HG03025 (cell line): ENCODE data around the gene EYS.
"Not testable (repeated sequence)": the region's sequence is repeated elsewhere in the genome, so short reads cannot be mapped to it uniquely, and the experiment has no call there.

Source experiments
- ATAC-seq: cut with Tn5 transposase; IDR thresholded peaks from one replicate; pipeline ENCODE4 v1.9.1; 2021; ENCODE audit warnings: mild to moderate bottlenecking, moderate library complexity; ENCODE audit not compliant: unreplicated experiment, low FRiP score

Gene EYS

DNA sequence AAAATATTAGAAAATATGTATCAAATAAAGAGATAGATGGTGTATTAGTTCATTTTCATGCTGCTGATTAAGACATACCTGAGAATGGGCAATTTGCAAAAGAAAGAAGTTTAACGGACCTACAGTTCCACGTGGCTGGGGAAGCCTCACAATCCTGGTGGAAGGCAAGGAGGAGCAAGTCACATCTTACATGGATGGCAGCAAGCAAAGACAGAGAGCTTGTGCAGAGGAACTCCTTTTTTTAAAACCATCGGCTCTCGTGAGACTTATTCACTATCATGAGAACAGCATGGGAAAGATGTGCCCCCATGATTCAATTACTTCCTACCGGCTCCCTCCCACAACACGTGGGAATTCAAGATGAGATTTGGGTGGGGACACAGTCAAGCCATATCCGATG lies 223.4 kb downstream of the EYS start:
- not testable (repeated sequence) for ATAC-seq

DNA sequence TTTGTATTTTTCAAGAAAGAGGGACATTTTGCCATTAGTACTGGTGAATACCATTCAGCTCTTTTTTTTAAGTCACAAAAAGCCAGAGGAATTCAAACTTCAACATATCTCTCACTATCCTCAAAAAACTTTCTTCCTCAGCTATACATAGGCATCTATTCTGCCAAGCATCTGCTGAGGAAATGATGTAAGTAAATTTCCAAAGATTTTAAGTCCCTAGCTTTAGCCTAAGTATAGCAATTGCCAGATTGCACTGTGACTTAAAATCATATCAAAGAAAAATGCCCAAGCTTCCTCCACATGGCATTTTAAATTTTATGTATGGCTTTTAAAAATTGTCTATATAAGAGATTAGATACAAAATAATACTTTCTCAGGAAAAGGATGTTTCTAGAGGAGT lies 237.4 kb downstream of the EYS start:
- no peak for ATAC-seq

DNA sequence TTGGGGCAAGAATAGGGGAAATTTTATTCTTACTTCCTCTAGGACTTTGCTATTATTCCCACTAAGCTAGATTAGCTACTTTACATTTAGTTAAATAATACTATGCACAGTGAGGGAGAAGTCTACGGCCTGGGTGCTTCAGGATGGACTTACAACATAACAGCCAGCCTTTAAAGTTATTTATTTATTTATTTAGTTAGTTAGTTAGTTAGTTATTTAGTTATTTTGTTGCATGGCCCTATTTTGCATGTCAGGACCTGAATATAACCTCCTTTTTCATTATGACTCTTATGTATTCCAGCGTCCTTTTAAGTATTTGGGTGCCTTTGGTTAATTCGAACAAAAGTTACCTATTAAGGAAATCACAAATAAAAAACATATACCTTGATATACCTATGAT lies 238.7 kb downstream of the EYS start:
- ATAC-seq: no peak

DNA sequence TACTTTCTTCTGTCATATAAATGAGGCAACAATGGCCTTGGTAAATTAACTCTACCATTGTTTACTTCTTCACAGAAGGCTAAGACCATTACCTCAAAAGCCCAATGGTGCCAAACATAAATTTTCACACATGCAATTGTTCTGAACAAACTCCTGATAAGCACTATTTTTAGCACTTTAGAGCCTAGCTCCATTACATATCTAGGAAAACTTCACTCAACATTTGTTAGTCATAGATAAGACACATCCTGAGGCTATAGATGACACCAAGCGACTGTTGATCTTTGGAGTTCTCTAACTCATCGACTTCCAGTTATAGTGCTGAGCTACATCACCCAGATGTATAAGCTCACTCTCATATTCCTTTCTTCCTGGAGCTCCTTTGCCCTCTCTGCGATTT lies 245.9 kb downstream of the EYS start:
- ATAC-seq: no peak

DNA sequence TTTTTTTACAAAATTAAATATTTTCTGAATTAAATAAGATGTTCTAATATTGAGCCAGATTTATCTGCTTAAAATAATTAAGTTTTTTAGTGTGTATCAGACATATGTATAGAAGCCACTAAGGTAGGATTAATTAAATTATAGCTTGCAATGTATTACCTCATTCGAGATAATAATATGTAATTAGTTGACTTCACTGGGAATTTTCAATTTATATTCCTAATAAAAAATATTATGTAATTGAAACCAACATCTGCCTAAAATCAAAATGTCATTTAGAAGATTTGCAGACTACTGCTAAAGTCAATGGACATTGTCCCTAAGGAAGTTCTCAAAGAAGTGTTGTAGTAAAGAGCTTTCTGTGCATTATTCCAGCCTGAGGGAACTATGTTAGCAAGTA lies 254.7 kb downstream of the EYS start:
- ATAC-seq: no peak

DNA sequence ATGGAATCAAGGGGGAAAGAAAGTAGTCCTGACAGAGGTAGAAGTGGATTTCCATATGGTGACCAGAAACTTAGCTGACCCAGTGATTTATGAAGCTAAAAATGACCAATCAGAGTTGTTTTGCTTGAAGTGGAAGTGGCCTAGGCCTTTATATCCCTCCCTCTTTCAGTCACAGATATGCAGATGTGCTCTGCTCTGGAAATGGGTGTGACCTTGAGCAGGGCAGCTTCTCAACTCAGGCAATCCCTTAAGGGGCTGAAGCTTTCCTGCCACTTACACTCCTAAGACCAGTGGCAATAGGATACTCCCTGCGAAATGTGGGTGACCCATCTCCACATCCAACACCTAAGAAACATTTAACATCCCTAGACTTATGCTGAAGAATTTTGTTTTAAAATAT lies 256.6 kb downstream of the EYS start:
- no peak for ATAC-seq

DNA sequence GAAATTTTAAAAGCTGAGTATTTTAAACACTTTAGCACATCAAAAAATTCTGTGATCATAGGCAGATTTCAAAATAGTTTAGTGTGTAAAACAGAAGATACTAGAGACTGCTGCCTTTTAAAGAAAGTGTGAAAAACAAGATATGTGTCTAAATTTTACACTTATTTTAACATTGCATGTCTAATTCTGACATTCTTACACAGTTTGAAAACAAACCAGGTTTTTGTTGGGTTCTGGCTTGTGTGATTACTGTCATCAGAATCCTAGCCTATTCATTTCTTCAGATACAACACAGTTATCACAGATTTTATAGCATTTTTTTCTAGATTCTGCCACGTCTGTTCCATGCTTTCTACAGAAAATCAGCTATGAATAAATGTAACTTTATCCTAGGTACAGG lies 257.1 kb downstream of the EYS start:
- no peak for ATAC-seq

DNA sequence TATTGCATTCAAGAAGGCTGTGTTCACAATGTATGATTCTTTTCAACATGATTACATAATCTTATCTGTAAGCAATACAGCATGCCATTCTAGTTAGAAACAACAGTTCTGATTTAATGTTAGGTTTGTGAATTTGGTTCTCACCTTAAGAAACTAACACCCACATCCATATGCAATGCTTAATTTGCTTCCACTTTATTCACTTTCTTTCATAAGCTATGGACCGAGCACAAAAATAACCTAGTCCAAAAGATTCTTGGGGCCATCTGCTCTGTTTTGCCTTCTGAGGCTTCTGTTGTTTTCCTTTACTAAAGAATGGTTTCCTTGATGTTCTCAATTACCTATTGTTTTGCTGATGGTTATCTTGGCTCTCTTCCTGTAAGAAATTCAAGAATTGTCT lies 258.2 kb downstream of the EYS start:
- ATAC-seq: no peak

DNA sequence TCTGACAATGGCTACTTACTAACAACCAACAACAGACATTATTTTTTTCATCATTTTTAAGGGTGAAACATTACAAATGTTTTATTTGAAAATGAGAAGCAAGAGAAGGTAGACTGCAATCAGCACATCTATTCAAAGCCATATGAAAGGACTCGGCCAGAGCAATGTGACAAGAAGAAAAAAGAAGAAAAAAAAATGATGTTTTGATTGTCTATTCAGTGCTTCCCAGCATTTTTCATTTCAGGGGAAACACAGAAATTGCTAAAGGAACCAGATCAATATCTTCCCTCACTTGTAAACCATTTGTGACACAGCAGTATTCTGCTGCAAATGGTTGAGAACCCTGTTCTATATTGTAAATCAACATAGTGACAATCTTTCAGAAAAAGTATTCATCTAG lies 270.7 kb downstream of the EYS start:
- no peak for ATAC-seq

DNA sequence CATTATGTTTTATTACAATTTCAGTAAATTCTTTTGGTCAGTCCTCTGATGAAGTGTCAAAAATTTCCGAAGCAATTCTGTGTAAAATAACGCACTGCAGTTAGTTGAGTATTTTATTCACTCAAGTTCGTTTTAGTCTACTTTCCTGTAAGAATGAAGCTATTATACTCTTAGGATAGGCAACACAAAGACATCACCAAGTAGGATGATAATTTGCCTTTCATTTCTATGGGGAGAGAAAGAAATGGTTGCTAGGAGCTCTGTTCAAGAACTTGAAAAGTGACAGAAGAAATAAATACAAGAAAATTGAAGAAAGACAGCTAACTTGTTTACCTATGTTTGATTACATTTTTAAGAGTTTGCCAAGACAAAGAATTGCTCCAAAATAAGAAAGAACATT lies 290.4 kb downstream of the EYS start:
- no peak for ATAC-seq

DNA sequence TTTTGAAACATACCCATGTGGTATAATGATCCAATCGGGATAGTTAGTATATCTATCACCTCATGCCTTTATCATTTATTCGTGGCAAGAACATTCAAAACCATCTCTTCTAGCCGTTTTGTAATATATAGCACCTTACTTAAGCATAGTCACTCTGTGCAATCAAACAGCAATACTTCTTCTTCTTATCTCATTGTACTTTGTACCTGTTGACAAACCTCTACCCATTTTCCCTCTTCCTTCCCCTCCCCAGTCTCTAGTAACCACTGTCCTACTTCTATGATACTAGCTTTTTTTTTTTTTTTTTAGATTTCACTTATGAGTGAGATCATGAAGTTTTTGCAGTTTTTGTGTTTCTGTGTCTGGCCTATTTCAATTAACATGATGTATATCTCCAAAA lies 296.7 kb downstream of the EYS start:
- ATAC-seq: no peak

DNA sequence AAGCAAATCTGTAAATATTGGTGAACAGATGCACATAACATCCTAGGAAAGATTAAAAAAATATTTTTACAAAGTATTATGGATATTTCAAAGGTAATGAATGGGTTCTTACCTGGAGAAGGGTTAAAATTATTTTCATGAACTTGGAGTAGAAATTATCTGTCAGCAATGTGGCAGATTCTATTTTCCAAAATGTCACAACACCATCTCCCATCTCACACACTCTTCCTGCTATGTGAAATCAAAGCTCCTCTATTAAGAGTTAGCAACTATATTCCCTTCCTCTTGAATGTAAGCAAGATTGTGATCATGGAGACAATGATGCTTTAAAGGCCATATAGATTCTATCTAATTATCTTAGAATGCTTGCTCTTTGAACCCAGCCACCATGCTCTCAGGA lies 304.5 kb downstream of the EYS start:
- ATAC-seq: no peak

DNA sequence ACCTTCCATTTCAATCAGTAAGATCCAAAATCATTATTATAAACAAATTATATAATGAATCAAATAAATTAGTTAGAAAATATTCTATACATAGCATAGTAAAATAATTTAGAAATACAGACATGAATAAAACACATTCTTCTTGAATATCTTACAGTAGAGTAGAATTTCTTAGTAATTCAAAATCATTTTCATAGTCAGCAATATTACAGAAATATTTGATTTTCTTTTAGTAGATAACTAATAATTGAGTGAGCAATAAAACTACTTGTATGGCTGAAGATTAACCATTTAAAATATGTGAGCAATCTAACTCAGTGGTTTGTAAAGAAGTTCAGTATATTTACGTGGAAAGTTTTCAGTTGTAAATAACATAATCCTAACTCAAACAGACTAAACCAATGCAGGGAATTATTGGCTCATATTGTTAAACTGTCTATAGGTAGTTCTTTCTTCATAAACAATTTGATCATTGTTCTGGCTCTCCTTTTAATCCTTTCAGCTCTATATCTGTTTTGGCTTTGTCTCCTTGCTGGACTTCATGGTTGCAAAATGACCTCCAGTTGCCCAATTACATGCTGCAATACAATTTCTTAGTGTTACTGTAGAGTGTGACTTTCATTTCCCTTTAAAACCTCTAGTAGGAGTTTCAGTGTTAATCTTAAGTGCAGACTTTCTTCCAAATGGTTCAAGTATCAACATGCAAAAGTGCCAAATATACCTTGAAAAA lies 307.5 kb downstream of the EYS start:
- no peak for ATAC-seq

DNA sequence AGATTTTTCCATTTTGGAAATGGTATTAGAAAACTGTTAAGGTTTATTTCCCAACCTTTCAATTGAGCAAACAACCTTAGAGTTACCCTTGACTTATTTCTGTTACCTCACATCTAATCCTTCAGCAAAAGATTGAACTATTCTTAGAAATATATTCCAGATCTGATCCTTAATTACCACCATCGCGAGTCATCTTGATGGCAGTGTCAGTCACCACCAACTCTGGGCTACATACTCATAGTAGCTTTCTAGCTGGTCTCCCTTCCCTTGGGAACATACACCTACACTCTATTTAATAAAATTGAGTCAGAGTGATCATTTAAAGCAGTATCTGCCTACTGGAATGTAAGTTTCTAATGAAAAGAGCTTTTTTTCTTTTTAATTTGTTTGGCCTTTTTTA lies 308.2 kb downstream of the EYS start:
- no peak for ATAC-seq

DNA sequence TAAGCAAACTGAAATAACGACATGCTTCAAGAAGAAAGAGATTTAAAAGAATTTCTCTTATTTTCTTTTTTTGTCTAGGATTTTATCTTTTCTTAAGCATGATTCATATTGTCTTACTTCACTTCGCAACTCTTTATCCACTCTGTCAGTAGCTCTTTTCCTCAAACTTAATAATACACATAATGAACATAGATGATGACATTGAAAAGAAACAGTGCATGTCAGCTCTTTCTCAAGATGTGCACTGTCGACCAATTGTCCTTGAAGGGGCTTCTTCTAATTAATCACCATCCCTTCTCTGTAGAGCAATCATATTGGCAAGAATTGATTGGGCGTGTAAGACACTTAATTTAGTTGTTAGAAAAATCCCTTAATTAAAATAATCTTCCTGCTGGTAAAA lies 356.5 kb downstream of the EYS start:
- ATAC-seq: no peak

DNA sequence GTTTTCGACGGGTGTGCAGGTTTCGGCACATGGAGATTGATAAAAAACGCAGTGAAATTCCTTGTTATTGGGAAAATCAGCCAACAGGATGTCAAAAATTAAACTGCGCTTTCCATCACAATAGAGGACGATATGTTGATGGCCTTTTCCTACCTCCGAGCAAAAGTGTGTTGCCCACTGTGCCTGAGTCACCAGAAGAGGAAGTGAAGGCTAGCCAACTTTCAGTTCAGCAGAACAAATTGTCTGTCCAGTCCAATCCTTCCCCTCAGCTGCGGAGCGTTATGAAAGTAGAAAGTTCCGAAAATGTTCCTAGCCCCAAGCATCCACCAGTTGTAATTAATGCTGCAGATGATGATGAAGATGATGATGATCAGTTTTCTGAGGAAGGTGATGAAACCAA lies 404.4 kb downstream of the EYS start:
- not testable (repeated sequence) for ATAC-seq

DNA sequence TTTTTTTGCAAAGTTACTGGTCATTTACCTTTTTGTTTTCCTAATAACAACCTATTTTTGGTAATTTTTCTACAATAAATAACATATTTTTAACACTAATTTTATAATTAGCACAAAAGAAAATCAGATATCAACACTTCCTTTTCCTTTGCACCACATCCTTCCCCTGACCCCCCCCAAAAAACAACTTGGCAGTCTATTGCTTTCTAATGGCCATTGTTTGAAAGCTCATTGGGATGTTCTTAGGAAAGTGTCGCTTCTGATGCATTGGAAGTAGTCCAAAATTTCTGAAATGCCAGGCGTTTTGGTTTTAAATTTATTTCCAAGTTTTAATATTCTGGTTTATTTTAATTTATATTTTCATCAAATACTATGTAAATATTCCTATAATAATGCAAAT lies 407.8 kb downstream of the EYS start:
- ATAC-seq: no peak

DNA sequence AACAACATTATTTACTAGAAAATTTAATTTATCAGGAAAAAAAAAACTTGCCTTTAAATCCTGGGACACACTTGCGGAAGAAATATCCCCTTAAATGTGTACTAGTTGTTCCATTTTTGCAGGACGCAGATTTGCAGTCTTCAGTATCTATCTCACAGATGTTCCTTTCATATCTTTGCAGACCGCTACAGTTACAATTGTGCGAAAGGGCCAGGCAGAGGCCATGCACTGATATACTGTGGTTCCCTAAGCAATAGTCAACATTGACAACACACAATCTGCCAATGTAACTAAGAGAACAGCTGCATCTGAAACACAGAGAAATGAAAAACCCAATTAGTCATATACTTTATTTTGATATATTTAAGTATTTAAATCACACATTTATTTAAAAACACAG lies 411.2 kb downstream of the EYS start:
- no peak for ATAC-seq

DNA sequence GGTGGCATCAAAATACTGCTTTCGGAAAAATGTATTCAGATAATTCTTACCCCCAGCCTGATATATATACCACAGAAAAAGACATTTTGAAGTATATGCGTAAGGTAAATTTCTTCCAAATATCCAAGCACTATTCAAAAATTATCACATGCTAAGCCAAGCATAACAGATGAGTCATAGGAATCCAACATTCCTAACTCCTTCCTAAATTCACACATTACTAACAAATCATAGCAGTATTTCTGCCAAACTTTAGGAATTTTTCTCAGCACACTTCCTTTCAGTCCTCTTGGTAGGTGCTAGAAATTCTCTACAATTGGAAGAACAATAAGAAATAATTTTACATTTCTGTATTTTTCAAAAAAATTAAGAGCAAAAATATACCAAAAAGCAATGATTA lies 417.5 kb downstream of the EYS start:
- no peak for ATAC-seq

DNA sequence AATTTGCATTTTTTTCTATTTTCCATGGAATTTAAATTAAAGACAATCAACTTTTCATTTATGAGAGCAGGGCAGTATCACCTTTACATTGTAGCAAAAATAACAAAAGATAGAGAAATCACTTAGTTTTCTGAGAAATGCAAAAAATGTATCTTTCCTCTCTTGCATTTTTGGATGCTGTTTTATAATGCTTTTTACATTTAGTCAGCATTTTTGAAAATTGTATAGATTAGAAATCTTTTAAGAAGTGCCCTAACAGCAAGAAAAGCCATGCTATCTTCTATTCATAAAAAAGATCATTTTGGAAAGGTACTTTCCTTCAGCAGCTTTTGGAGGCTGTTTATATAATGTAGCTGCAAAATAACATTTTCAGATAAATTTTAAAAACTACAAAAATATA lies 421.8 kb downstream of the EYS start:
- no peak for ATAC-seq

DNA sequence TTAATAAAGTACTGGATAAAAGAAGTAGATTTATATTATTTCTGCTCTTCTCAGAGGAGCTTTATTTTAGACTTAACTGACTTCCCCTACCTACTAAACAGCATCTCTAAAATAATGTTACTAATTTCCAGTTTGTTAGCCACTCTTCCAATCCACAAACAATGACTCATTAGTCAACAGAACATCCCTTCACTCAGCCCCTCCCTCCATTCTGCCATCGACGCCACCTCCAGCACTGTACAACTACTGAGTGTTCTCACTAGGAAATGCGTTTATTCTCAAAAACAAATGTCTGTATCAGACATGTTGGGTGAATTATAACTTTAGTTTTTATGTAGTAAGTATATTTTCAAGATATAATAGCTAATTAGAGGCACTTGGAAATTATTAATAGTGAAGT lies 427.0 kb downstream of the EYS start:
- ATAC-seq: no peak

DNA sequence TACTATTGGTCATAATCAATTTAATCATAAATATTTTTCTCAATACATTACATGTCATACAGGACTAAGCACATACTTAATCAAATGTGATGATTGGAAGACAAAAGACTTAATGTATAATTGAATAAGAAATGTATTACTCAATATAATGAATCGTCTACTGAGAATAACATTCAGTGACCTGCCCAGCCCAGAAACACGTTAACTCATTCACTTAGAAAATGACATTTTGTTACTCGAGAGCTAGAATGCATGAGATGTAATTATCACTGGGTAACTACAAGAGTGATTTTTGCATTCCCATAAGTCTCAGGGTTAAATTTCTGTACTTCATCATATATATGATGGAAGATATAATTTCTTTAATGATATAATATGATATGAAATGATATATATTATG lies 444.8 kb downstream of the EYS start:
- no peak for ATAC-seq

DNA sequence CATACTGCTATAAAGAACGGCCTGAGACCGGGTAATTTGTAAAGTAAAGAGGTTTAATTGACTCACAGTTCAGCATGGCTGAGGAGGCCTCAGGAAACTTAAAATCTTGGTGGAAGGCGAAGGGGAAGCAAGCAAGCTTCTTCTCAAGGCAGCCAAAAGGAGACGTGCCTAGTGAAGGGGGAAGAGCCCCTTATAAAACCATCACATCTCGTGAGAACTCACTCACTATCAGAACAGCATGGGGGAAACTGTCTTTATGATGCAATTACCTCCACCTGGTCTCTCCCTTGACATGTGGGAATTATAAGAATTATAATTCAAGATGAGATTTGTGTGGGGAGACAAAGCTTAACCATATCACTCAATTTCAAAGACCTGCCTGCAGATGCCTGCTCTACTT lies 447.0 kb downstream of the EYS start:
- no peak for ATAC-seq
